CD4-positive, alpha-beta T cell treated with Interleukin-12 subunit alpha and Interleukin-12 subunit beta, for 1 hour (primary cell): Measurements from ENCODE around the gene MEGF11.
"Not testable (repeated sequence)": the region's sequence is repeated elsewhere in the genome, so short reads cannot be mapped to it uniquely, and the experiment has no call there.

ENCODE experiments used
- DNase-seq: peaks from one replicate; pipeline ENCODE4 v3.0.0-alpha.2; 2020

Gene MEGF11

GRCh38 chr15:65907661-65908060, 345.9 kb downstream of the MEGF11 start:
- DNase-seq: no peak

GRCh38 chr15:65906396-65906795, 347.2 kb downstream of the MEGF11 start:
- DNase-seq: no peak

GRCh38 chr15:65904301-65904700, 349.2 kb downstream of the MEGF11 start:
- DNase-seq: no peak

GRCh38 chr15:65903296-65904073, 350.1 kb downstream of the MEGF11 start:
- DNase-seq: no peak

GRCh38 chr15:65902373-65902772, 351.2 kb downstream of the MEGF11 start:
- DNase-seq: peak; percentile 29

- DNase-seq: no peak
Observed at GRCh38 chr15:65901836-65902235, 351.7 kb downstream of the MEGF11 start.

GRCh38 chr15:65901336-65901735, 352.2 kb downstream of the MEGF11 start:
- DNase-seq: no peak

- no peak for DNase-seq
Observed at GRCh38 chr15:65900488-65900887, 353.1 kb downstream of the MEGF11 start.

GRCh38 chr15:65896236-65896635, 357.3 kb downstream of the MEGF11 start:
- no peak for DNase-seq

- no peak for DNase-seq
Observed at GRCh38 chr15:65893060-65893459, 360.5 kb downstream of the MEGF11 start.

- DNase-seq: no peak
Observed at GRCh38 chr15:65888981-65889380, 364.6 kb downstream of the MEGF11 start.

GRCh38 chr15:65887565-65887964, 366.0 kb downstream of the MEGF11 start:
- DNase-seq: peak; percentile 55

GRCh38 chr15:65885668-65886218, 367.8 kb downstream of the MEGF11 start:
- DNase-seq: no peak

- peak; percentile 21 for DNase-seq
Observed at GRCh38 chr15:65884511-65884910, 369.0 kb downstream of the MEGF11 start.

GRCh38 chr15:65883571-65883970, 370.0 kb downstream of the MEGF11 start:
- DNase-seq: no peak

GRCh38 chr15:65881766-65882434, 371.6 kb downstream of the MEGF11 start:
- no peak for DNase-seq

GRCh38 chr15:65877749-65878148, 375.8 kb downstream of the MEGF11 start:
- no peak for DNase-seq

GRCh38 chr15:65875458-65875857, 378.1 kb downstream of the MEGF11 start:
- DNase-seq: no peak

- DNase-seq: no peak
Observed at GRCh38 chr15:65873256-65873655, 380.3 kb downstream of the MEGF11 start.

- not testable (repeated sequence) for DNase-seq
Observed at GRCh38 chr15:65872596-65872995, 381.0 kb downstream of the MEGF11 start.

- not testable (repeated sequence) for DNase-seq
Observed at GRCh38 chr15:65871886-65872285, 381.7 kb downstream of the MEGF11 start.

GRCh38 chr15:65870889-65871533, 382.5 kb downstream of the MEGF11 start:
- DNase-seq: peak; percentile 18
